ENCODE data around the gene ZNF860.

GRCh38 chr3:31957106-31957505, 24.4 kb upstream of the ZNF860 start:
- TF ChIP-seq FOXP2 (optimal IDR thresholded peaks at IDR 0.05; ENCODE audit: borderline replicate concordance, extremely low read depth, extremely low read length, insufficient read depth), result no peak
- no peak for TF ChIP-seq TAF1 (IDR thresholded peaks at IDR 0.05; ENCODE audit: borderline replicate concordance, insufficient read depth, low read length)
- no peak for TF ChIP-seq POLR2AphosphoS5 (IDR thresholded peaks at IDR 0.05; ENCODE audit: low read depth, low read length)

Measured in PFSK-1 (cell line).